NK-92 (cell line): Measurements from ENCODE around the gene HOXC10.

Source experiments
- DNase-seq: peaks from one replicate; lab custom pipeline; 2025; ENCODE audit not compliant: unreplicated experiment; lab: John Stamatoyannopoulos, UW

The HOXC10 gene

GRCh38 chr12:53964315-53964713 is 20.6 kb upstream of the HOXC10 start:
- no peak for DNase-seq

- DNase-seq = no peak
These were observed 19.5 kb upstream of the HOXC10 start for GRCh38 chr12:53965281-53966084.

- DNase-seq = no peak
These were observed 18.9 kb upstream of the HOXC10 start for GRCh38 chr12:53966085-53966384.

- DNase-seq = no peak
These were observed 18.4 kb upstream of the HOXC10 start for GRCh38 chr12:53966385-53967133.

- no peak for DNase-seq
These were observed 17.5 kb upstream of the HOXC10 start for GRCh38 chr12:53967421-53967925.

- DNase-seq = no peak
These were observed 16.5 kb upstream of the HOXC10 start for GRCh38 chr12:53968214-53969127.

- no peak for DNase-seq
These were observed 15.2 kb upstream of the HOXC10 start for GRCh38 chr12:53969588-53970259.

GRCh38 chr12:53970451-53970850 is 14.5 kb upstream of the HOXC10 start:
- DNase-seq = no peak

GRCh38 chr12:53971129-53971528 is 13.8 kb upstream of the HOXC10 start:
- no peak for DNase-seq

- DNase-seq = no peak
These were observed 13.3 kb upstream of the HOXC10 start for GRCh38 chr12:53971686-53972085.

GRCh38 chr12:53972152-53972702 is 12.7 kb upstream of the HOXC10 start:
- DNase-seq = no peak

- DNase-seq = no peak
These were observed 12.2 kb upstream of the HOXC10 start, which contains the start of gene HOXC11 for GRCh38 chr12:53972722-53973235. HOXC11 (plus strand) TSS chr12:53973126; CDS start chr12:53973242, 116 bp downstream.

- no peak for DNase-seq
These were observed 11.5 kb upstream of the HOXC10 start for GRCh38 chr12:53973236-53974042.

- DNase-seq = no peak
These were observed 10.6 kb upstream of the HOXC10 start, which contains the start of gene HOTAIR for GRCh38 chr12:53974084-53975063. HOTAIR (minus strand) TSS chr12:53974954.

- DNase-seq = no peak
These were observed 9.9 kb upstream of the HOXC10 start for GRCh38 chr12:53975064-53975471.

GRCh38 chr12:53975479-53976152 is 9.3 kb upstream of the HOXC10 start:
- no peak for DNase-seq

- no peak for DNase-seq
These were observed 8.6 kb upstream of the HOXC10 start for GRCh38 chr12:53976172-53976822.
